PC-3 (cell line): ENCODE measurements around the gene PRDM15.

ENCODE experiments used
- CTCF ChIP-seq: fragments of 300-600 bp; sonication (generic); conservative IDR thresholded peaks from 2 replicates; pipeline ENCODE4 v1.5.1; 2017; ENCODE audit warnings: antibody characterized with exemption, low read depth, mild to moderate bottlenecking, low read length
- EZH2 ChIP-seq: fragments of 300-600 bp; sonication (generic); IDR thresholded peaks from one replicate; pipeline ENCODE4 v1.6.1; 2017; ENCODE audit warnings: antibody characterized with exemption, mild to moderate bottlenecking, low read length; ENCODE audit not compliant: unreplicated experiment
- EZH2phosphoT487 ChIP-seq: fragments of 300-600 bp; sonication (generic); IDR thresholded peaks from 2 replicates; pipeline ENCODE4 v1.6.1; 2018; ENCODE audit warnings: mild to moderate bottlenecking, antibody characterized with exemption, low read length, borderline replicate concordance

- TF ChIP-seq EZH2 (no peak), CTCF (no peak), EZH2phosphoT487 (no peak)
These were observed 5.7 kb downstream of the PRDM15 start for GRCh38 chr21:41873426-41873825.
